ENCODE results near the gene UNC93A.
"Not testable (repeated sequence)": the region's sequence is repeated elsewhere in the genome, so short reads cannot be mapped to it uniquely, and the experiment has no call there.

Gene UNC93A

DNA sequence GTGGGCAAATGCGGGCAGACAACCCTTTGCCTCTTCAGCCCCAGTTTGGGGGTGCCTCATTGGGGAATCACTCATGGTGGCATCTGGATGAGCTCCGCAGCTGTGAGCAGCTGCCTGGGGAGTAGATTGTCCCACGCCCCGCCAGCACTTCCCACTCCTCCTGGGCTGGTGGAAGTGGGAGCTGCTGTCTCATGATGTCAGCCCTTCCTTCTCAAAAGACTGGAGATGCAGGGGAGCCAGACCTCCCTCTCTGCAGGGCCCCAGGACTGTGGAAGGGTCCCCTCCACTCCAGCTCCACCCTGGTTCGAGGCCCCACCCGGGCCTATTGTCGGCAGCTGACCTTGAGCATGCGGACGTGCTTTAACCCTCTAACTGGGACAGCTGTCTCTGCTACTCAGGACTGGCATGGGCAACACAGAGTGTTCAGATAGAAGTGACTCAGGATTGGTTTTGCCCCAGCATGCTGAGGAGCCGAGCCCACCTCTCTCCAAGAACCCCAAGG lies 2.0 kb downstream of the UNC93A start:
- no peak for DNase-seq (ENCODE audit: low read depth)

DNA sequence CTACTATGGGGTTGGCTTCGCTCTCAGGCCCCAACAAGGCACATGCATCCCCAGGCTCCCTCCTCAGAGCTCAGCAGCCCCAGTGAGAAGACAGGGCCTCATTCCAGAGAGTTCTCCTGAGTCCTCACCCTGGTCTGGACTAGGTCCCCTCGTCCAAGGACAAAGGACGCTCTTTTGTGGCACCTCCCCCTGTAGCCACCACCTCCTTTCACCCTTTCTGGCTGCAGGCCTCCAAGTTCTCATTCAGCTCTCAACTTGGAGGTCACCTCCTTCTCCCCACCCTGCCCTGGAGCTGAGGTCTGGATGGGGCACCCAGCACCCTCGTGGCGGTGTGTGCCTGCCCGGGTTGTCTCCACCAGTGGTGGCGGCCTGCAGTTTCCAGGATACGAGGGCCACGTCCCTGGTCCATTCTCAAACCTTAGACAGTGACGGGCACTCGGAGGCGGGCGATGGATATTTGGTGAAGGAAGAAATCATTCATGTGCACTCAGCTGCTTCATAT lies 2.5 kb downstream of the UNC93A start:
- DNase-seq (ENCODE audit: low read depth), result no peak

DNA sequence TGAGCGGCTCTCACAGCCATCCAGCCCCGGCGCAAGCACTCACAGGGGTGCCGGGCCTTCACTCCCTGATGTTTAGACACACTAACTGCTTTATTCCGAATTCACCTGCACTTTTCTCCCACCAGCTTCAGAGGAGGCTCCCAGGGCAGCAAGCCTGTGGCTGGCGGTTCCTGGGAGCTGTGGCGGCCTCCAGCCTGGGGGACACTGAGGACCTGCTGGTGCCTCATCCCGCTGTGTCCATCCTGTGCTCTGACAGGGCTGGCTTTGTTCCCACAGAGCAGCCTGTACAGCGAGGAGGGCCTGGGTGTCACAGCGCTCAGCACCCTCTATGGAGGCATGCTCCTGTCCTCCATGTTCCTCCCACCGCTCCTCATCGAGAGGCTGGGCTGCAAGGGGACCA lies 3.1 kb downstream of the UNC93A start:
- DNase-seq (ENCODE audit: low read depth), result no peak

DNA sequence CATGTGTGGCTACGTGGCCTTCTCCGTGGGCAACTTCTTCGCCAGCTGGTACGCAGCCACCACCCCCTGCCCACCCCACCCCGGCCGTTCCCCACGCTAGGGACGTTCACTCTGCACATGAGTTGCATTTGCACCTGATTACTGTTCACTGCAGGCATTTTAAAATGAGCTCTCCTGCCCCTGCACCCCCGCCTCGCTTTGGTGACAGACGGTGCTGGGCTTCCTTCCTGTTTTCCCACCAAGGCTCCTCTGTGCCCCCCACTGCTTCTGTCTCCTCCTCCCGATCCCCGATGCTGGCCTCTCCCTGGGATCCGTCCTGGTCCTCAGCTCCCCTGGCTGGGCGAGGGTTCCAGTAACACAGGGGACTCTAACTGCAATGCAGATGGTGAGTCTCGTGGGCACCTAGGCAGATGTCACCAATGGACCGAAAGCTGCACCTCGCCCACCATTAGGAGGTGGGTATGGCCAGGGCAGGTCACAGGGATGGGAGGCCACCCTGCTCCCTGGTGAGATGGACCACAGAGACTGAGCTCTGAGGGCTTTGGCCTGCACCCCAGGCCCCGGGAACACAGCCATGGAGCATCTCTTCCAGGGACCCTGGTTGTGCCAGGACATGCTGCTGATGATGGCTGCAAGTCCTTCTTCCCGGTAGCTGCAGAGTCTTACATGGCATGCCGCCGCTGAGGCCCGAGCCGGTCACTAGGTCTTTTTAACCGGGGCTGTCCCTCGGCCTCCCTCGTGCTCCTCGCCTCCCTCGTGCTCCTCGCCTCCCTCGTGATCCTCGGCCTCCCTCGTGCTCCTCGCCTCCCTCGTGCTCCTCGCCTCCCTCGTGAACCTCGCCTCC lies 3.8 kb downstream of the UNC93A start:
- DNase-seq (ENCODE audit: low read depth), result no peak

DNA sequence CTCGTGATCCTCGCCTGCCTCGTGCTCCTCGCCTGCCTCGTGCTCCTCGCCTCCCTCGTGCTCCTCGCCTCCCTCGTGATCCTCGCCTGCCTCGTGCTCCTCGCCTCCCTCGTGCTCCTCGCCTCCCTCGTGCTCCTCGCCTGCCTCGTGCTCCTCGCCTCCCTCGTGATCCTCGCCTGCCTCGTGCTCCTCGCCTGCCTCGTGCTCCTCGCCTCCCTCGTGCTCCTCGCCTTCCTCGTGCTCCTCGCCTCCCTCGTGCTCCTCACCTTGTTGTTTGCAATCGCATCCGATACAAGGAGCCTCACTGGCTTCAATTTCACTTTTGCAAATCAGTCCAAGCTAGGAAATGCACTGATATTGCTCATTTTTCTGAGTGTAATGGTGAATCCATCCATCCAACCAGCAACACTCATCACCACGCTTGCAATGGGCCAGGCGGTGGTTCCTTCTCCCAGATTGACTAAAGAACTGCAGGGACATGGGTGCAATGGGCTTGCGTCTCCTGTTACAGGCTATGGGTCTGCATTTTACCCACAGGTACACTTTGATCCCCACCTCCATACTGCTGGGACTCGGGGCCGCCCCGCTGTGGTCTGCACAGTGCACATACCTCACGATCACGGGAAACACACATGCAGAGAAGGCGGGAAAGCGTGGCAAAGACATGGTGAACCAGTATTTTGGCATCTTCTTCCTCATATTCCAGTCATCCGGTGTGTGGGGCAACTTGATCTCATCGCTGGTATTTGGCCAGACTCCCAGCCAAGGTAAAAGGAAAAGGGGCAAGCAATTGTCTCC lies 4.6 kb downstream of the UNC93A start:
- no peak for DNase-seq (ENCODE audit: low read depth)

DNA sequence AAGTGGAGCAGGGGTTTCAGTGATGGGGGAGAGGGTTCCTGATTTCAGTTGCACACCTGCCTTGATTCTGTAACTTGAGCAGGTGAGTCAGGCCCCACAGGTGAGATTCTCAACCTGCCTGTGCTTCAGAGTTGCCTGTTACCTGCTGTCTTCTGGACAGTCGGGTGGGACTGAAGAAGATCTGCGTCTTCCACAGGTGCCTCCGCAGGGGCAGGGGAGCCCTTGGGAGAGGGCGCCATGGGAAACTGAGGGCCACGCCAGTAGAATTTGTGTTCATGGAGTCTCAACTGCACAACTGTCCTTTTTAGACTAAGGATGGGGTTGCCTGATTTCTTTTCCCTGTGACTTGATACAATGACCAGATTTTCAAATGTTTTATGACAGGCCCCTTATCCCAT lies 5.2 kb downstream of the UNC93A start:
- DNase-seq (ENCODE audit: low read depth), result no peak

DNA sequence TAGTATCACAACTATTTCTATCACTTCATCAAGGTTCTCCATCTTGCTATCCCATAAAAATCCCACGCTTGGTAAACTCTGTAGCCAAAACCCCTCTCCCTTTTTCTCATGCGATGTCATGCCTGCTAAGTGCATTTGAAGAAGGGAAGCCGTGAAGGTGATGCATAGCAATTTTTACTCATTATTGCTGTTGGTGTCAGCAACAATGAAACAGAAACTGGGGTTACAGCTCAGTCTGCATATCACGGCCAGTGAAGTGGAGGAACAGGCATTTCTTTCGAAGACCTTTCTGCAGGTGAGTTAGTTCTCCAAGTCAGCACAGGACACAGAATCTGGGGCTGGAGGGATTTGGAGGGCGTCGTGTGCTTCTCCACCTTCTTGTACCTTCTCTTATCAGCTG lies 5.8 kb downstream of the UNC93A start:
- no peak for DNase-seq (ENCODE audit: low read depth)

DNA sequence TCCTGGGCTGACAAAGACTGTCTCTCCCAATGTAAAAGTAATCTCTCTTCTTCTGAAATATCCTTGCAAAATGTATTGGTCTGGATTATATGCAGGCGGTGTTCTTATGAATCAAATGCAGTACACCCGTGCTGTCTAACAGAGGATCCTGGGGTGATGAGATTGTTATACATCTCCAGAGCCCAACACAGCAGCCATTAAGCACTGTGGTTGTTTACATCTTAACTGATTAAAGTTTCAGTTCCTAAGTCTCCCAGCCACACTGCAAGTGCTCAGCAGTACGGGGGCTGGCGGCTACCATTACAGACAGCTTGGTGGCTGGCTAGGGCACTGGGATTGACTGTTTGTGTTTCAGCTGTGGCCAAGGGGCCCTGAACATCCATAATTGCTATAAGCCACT lies 7.0 kb downstream of the UNC93A start:
- no peak for DNase-seq (ENCODE audit: low read depth)

DNA sequence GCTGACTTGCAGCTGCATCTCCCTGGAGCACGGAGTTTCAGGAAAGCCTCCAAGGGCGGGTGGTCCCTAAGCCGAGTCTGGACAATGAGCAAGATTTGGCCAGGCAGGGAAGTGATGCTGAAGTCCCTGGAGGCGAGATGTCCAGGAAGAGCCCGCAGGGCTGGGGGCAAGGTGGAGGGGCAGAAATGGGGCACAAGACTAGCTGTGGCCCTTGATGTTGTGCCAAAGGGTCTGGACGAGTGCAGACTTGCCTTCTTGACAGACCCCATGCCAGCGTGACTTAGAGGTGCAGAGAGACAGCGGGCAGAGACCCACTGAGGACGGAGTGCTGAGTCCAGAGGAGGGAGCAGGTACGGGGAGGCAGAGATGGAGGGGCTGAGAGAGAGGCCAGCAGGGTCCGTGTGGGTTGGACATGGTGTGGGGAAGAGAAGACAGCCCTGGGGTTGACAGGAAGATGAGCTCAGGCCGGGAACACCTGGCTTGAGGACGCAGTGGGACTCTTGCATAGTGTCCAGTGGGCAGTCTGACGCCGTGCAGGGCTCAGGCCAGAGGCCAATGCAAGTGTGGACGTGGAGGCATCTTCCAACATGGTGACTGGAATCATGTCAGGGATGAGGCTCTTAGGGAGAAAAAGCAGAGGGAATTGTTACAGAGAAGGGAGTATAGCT lies 8.7 kb downstream of the UNC93A start:
- DNase-seq (ENCODE audit: low read depth), result no peak

DNA sequence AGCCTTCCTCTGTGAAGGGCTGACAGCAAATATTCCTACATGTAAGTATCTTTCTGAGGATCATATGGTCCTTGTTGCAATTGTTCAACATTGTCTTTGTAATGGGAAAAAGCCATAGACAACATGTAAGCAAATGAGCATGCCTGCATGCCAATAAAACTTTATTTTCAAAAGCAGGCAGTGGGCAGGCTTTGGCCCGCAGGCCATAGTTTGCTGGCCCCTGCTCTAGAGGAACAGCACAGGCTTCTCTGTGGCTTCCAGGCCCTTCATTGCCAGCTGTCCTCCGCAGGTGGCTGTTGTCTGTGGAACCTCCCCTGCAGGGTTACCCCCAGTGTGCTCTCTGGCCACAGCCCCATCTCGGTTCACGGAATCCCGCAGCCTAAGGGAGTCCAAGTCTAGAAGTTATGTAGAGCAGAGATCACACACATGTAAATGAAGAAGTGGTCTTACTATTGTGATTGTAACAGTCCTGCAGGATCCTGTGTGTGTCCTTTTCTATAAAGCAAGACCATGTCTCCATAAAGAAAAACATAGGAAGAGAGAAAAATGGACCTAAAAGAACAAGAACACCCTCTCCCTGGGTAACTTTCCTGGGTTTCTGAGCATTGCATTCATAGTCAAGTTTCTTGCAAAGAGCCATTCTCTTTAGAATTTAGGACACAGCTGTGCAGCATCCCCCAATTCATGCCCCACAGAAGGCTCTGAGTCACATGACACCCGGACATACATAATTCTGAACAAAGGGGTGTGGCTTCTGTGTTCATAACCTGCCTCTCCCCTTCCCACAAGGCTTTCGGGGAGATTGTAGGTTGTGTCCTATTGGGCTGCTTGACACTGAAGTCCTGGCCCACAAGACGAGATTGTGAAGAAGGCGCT lies 10.0 kb downstream of the UNC93A start:
- no peak for DNase-seq (ENCODE audit: low read depth)

DNA sequence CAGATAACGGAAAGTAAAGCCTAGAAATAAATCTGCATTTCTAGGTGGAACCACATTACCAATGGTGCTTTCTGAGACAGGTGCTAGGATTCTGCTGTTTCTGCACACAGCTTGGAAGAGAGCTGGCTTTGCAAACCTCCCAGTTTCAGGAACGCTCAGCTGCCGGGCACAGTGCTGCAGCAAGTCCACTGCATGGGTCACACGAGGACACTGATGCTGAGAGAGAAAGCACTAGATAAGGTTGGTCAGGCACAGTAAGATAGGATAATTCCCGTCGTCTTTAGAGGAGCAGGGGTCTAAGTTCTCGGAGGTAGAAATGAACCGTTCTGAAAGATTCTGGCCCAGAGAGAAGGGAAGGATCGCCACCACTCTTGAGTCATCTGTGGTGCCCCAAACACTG lies 11.0 kb downstream of the UNC93A start:
- no peak for DNase-seq (ENCODE audit: low read depth)

DNA sequence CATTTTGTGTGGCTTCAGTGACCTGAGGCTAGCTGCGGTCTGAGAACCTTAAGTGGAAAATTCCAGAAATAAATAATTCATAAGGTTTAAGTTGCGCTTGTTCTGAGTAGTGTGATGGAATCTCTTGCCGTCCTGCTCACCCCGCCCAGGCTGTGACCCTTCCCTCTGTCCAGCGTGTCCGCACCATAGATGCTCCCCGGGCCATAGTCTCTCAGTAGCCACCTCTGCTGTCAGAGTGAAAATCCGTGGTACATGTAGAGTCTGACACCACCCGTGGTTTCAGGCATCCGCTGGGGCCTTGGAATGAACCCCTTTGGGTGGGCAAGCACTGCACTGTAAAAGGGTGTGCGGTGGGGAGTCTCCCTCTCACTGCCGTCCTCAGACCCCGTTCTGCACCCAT lies 11.7 kb downstream of the UNC93A start:
- DNase-seq (ENCODE audit: low read depth), result no peak

DNA sequence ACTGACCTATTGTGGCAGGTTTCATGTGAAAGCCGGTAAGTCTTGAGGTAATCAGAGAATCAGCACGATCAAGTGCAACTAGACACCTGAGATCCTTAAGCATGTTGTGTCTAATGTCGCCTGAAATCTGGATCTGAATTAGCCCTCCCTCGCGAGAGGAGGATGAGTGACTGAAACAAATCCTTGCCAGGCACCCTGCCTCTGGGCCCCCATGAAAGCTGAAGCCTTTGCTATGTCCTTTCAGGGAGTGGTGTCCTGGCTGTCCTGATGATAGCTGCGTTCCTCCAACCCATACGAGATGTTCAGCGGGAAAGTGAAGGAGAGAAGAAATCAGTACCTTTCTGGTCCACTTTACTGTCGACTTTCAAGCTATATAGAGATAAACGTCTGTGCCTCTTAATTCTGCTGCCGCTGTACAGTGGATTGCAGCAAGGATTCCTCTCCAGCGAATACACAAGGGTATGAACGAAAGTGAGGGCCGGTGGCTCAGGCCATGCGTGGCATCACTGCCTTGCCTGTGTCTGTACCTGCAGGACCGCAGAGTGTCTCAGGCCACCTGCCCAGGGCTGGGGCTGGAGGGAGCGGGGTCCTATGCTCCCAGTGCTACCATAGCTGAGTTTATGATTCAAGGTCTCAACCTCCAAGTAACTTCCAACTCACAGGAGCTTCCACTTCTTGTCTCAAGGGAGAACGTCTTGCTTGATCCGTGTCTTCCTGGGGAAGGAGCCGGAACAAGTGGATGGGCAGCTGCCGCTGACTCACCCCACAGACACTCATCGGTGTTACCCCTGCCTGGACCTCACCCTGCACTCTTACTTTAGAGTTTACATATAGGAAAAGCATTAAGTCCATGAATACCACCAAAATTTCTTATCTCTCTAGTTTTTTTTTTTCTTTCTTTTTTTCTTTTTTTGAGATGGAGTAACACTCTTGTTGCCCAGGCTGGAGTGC lies 12.8 kb downstream of the UNC93A start:
- DNase-seq (ENCODE audit: low read depth), result no peak

DNA sequence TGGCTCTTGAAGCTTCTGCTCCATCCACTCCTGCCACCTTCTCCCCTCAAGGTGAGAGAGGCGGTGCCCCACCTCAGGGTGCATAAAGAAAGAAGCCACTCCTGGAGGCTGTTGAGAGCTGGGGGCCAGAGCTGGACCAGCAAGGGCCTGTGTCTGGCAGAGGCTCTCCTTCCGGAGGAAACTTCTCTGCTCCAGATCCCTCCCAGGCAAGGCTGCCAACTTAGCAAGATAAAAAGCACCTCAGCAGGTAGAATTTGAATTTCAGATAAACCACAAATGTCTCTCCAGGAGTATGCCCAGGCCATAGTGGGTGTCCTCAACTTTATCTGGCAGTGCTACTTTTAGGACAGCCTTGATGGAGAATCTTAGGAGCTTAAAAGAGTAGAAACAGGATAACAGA lies 13.8 kb downstream of the UNC93A start:
- DNase-seq (ENCODE audit: low read depth), result no peak

DNA sequence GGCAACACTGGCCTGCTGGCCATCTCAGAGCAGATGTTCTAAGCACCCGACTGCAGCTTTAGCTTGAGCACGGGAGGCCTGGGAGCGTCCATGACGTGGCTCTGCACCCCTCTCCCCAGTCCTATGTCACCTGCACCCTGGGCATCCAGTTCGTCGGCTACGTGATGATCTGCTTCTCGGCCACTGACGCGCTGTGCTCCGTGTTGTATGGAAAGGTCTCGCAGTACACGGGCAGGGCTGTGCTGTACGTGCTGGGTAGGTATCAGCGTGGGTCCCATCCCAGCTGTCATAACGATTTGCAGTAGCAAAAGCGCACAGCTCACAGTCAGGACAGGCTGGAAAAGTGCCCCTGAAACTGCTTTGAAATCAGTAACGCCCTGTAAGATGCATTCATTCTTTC lies 14.7 kb downstream of the UNC93A start:
- DNase-seq (ENCODE audit: low read depth), result no peak

DNA sequence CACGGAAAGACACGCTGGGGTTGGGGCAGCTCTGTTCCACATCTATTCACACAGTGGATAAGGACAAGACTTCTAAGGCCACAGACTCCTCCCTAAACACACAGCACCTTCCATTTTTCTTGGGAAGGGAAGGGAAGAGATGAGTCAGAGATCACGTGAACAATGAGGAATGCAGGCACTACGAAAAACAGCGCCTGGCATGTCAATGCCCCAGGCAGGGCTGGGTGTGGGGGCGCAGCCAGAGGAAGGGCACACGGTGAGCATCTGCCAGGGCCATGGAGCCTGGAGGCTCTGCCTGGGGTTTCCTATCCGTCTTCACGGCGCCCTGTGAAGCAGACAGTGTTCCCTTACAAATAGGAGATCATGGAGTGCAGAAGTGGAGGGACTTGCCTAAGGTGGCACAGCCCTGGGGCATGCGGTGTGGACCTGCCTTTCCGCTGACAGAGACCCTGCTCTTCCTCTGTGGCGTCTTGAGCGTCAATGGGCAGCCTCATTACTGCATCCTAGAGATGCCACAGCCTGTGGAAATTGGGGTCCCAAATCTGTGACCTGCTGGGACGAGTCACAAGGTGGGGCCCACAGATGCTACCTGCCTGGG lies 15.4 kb downstream of the UNC93A start:
- DNase-seq (ENCODE audit: low read depth), result no peak

DNA sequence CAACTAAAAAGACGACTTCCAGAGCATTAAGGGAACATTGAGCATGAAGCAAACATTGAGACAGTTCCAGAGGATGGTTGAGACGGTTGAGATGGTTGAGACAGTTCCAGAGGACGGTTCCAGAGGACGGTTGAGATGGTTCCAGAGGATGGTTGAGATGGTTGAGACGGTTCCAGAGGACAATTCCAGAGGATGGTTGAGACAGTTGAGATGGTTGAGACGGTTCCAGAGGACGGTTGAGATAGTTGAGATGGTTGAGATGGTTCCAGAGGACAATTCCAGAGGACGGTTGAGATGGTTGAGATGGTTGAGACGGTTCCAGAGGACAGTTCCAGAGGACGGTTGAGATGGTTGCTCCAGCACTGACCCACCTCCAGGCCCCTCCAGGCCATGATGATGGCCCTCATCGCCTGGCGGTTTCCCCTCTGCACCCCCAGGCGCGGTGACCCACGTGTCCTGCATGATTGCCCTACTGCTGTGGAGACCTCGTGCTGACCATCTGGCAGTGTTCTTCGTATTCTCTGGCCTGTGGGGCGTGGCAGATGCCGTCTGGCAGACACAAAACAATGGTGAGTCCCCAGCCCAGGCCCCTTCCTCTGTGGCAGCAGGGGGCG lies 16.3 kb downstream of the UNC93A start:
- no peak for DNase-seq (ENCODE audit: low read depth)

DNA sequence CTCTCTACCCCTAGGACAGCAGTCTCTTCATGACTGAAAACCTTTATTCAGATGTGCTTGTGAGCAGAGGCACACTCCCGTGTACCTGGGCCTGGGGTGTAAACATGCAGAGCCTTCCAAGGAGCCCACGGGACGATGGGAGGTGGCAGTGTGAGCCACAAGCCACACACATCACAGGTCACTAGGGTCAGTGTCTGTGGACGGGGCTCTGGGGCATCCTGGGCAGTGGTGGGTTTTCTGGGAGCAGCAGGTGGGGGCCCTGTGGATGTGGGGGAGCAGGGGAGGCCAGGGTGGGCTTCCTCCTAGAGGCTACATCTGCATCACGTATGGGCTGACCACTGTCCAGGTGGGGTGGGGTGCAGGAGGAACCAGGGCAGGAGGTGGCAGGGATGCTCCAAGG lies 17.1 kb downstream of the UNC93A start:
- DNase-seq (ENCODE audit: low read depth), result no peak

DNA sequence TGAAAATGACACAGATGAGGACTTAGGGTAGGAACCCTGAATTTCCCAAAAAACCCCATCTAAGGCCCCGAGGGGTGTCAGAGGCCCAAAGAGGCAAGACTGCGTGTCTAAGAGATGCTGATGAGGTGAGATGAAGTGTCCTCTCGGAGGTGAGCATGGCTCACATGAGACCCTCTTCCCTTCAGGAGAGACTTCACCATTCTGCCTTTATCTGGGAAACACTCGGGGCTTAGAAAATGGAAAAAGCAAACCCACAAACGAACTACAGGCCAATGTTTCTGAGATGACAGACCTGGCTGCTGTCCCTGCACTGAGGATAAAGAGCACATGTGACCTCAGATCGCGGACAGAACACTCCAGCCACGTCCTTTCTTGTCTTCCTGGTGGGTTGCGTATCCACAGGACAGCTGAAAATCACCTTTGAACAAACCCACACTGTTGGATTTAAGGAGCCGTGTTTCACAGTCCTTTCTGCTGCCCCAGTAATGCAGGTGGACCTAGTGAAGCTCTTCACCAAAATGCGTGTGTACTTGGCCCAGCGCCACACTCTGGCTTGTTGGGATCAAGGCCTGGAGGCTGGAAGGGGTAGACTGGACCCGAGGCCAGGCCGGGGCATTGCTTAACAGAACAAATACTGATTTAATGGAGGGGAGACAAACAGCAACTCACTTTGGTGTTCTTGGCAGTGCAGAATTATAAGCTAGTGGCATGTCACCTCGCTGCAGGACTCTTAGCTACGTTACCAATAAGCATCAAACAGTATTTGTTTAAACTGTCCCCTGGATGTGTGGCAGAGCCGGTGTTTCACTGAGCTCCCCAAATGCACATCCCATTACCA lies 18.5 kb downstream of the UNC93A start:
- not testable (repeated sequence) for DNase-seq (ENCODE audit: low read depth)
